OCI-LY7 (cell line): Measurements from ENCODE around the gene AK9. TPM values are rescaled to one million over a fixed set of nuclear protein-coding genes. Genes with fewer than 3 reads are reported as not detected.

ENCODE experiments used
- BruUV-seq: library from RNA; stranded (reverse); fragments of 400-500 nt; replicated peaks from 2 replicates; lab custom pipeline; 2021; lab: Mats Ljungman, UMichigan
- CTCF ChIA-PET: fragments of 300-600 bp; sonication (Branson Sonifier 250); formaldehyde crosslinking; loops from one replicate; lab custom pipeline; 2022; ENCODE audit warnings: antibody characterized with exemption; ENCODE audit not compliant: unreplicated experiment; lab: Charles Lee
- POLR2A ChIA-PET: fragments of 300-600 bp; sonication (Branson Sonifier 250); formaldehyde crosslinking; loops from one replicate; lab custom pipeline; 2022; ENCODE audit warnings: antibody characterized with exemption; lab: Charles Lee
- DNase-seq: peaks from one replicate; pipeline ENCODE4 v3.0.0-alpha.2; 2015; ENCODE audit warnings: low spot score
- H2AFZ ChIP-seq: fragments of 200-600 bp; sonication (generic), shearing (Covaris generic); 2 replicates; pipeline ENCODE4 v1.6.1; 2014; ENCODE audit warnings: mild to moderate bottlenecking, antibody characterized with exemption, low read length, moderate library complexity
- H3K27ac ChIP-seq: fragments of 200-600 bp; sonication (generic); 2 replicates; pipeline ENCODE4 v1.5.1; 2014; ENCODE audit warnings: mixed run types, low read depth, mild to moderate bottlenecking, moderate library complexity, low read length, inconsistent platforms; ENCODE audit not compliant: poor library complexity, severe bottlenecking
- H3K36me3 ChIP-seq: fragments of 200-600 bp; sonication (generic); 2 replicates; pipeline ENCODE4 v1.6.1; 2014; ENCODE audit warnings: mild to moderate bottlenecking, antibody characterized with exemption, low read length, moderate library complexity, mixed read lengths; ENCODE audit not compliant: insufficient read depth
- H3K4me1 ChIP-seq: fragments of 200-600 bp; sonication (generic); 2 replicates; pipeline ENCODE4 v1.5.1; 2014; ENCODE audit warnings: mild to moderate bottlenecking, low read length; ENCODE audit not compliant: insufficient read depth, poor library complexity, severe bottlenecking
- H3K4me2 ChIP-seq: fragments of 200-600 bp; sonication (generic); 2 replicates; pipeline ENCODE4 v1.6.1; 2014; ENCODE audit warnings: mild to moderate bottlenecking, low read length
- H3K4me3 ChIP-seq: fragments of 200-600 bp; sonication (generic); 2 replicates; pipeline ENCODE4 v1.5.1; 2014; ENCODE audit warnings: mild to moderate bottlenecking, low read depth, low read length; ENCODE audit not compliant: poor library complexity, severe bottlenecking
- H3K79me2 ChIP-seq: fragments of 200-600 bp; sonication (generic); 2 replicates; pipeline ENCODE4 v1.6.1; 2016; ENCODE audit warnings: low read depth, mild to moderate bottlenecking, low read length, moderate library complexity, mixed read lengths; ENCODE audit not compliant: insufficient read depth
- H3K9me2 ChIP-seq: fragments of 200-600 bp; sonication (generic); 2 replicates; pipeline ENCODE4 v1.6.1; 2016; ENCODE audit warnings: mild to moderate bottlenecking, low read length, mixed read lengths; ENCODE audit not compliant: insufficient read depth
- H3K9me3 ChIP-seq: fragments of 200-600 bp; sonication (generic); 2 replicates; pipeline ENCODE4 v1.6.1; 2014; ENCODE audit warnings: mild to moderate bottlenecking, mixed run types, low read length, mixed read lengths
- H4K20me1 ChIP-seq: fragments of 200-600 bp; sonication (generic); 2 replicates; pipeline ENCODE4 v1.6.1; 2014; ENCODE audit warnings: mild to moderate bottlenecking, antibody characterized with exemption, low read length, moderate library complexity, mixed read lengths; ENCODE audit not compliant: insufficient read depth
- EZH2phosphoT487 ChIP-seq: fragments of 200-600 bp; sonication (generic); IDR thresholded peaks from 2 replicates; pipeline ENCODE4 v1.6.1; 2018; ENCODE audit warnings: low read depth, borderline replicate concordance, mild to moderate bottlenecking, mixed run types, antibody characterized with exemption, low read length, moderate library complexity, mixed read lengths
- intact Hi-C: fragments of 100-400 bp; cut with micrococcal nuclease; formaldehyde crosslinking; loops from one replicate; pipeline ENCODE4 v1.10.0; 2022; ENCODE audit not compliant: unreplicated experiment
- total RNA-seq, 2 experiments: library from RNA; depleted of rRNA in 1 of 2; stranded (reverse); fragments of >200 nt in 1 of 2; shearing (Covaris generic) in 1 of 2; gene quantifications; 2 replicates each; pipeline ENCODE4 v1.2.3, GENCODE V29; 2014 to 2022
- TF ChIP-seq, protein P1 (sequence below): fragments of 200-600 bp; sonication (generic); conservative IDR thresholded peaks from 2 replicates; pipeline ENCODE4 v1.5.1; 2014; ENCODE audit warnings: mild to moderate bottlenecking, antibody characterized with exemption, low read length, moderate library complexity, mixed read lengths

Gene AK9
- total RNA-seq, 2 experiments from 2014 or later, result 4.9 to 6.7 TPM

DNA sequence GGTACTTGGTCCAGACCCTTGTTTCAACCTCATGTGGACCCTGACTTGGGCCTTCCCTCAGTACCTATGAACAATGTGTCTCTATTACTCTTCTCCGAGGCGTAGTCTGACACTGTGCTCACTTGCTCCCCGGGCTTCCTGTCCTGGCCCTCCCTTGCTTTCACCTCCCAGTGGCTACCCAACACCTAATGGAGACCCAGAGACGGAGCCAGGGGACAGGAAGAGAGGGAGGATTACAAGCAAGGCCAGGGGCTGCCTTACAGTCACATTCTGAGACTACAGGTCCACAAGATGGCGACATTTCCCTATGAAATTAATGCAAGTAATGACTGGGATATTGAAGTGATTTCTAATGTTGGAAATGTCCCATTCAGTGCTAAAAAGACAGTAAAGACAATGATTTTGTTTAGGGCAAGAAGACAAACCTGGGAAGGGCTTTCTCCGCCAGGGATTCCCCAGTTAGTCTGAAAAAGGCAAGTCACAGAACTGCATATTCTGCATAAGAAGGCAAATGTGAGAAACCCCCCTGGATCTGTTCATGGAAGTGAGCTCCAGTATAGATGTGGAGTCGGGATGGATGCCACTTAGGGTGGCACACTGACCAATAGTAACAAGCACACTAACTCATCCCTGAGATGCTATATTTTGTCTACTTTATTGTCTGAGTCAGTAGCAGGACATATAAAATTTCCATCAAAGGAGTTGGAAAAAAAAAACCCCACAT is 163.9 kb downstream of the AK9 start:
- no peaks in the 10 kb centered on the region for H4K20me1 ChIP-seq
- no peak overlapping the region for H3K4me3 ChIP-seq
- H3K27ac ChIP-seq, result no peak overlapping the region
- H3K9me2 ChIP-seq, result no peaks in the 10 kb centered on the region
- H3K4me1 ChIP-seq, result no peaks in the 10 kb centered on the region
- TF ChIP-seq, protein P1, sequence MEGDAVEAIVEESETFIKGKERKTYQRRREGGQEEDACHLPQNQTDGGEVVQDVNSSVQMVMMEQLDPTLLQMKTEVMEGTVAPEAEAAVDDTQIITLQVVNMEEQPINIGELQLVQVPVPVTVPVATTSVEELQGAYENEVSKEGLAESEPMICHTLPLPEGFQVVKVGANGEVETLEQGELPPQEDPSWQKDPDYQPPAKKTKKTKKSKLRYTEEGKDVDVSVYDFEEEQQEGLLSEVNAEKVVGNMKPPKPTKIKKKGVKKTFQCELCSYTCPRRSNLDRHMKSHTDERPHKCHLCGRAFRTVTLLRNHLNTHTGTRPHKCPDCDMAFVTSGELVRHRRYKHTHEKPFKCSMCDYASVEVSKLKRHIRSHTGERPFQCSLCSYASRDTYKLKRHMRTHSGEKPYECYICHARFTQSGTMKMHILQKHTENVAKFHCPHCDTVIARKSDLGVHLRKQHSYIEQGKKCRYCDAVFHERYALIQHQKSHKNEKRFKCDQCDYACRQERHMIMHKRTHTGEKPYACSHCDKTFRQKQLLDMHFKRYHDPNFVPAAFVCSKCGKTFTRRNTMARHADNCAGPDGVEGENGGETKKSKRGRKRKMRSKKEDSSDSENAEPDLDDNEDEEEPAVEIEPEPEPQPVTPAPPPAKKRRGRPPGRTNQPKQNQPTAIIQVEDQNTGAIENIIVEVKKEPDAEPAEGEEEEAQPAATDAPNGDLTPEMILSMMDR, result peak; percentile 87
- no peak for TF ChIP-seq EZH2phosphoT487
- H3K4me2 ChIP-seq, result no peak overlapping the region
- no peaks in the 10 kb centered on the region for H3K79me2 ChIP-seq
- peak overlapping the region; percentile 24 for H2AFZ ChIP-seq
- H3K36me3 ChIP-seq, result no peaks in the 10 kb centered on the region
- CTCF ChIA-PET, result interaction anchor here (1.6 kb wide), 1 partner anchor 513 kb away, joined by 3 read pairs; no protein-coding TSS in a partner anchor
- intact Hi-C loops, result loop anchor here (1.0 to 5.0 kb wide), 4 partner anchors 165 to 865 kb away; partner anchors contain the start of genes AK9 and FIG4
- POLR2A ChIA-PET, result interaction anchor here (0.7 to 1.0 kb wide), 2 partner anchors 19 to 130 kb away, joined by 3 to 4 read pairs; no protein-coding TSS in a partner anchor
- H3K9me3 ChIP-seq, result peaks cover 6% of the 10 kb centered on the region; the same call in 1 of the 2 replicates
- DNase-seq, result peak; percentile 76
- BruUV-seq, result no TSS peak

GRCh38 chr6:109524129-109524528 is 166.9 kb downstream of the AK9 start:
- no TSS peak for BruUV-seq
- CTCF ChIA-PET, result no interaction called here
- no peaks in the 10 kb centered on the region for H3K79me2 ChIP-seq
- intact Hi-C loops, result no loop called here
- no peak for DNase-seq
- H3K9me3 ChIP-seq, result peaks cover 6% of the 10 kb centered on the region; the same call in 1 of the 2 replicates
- H3K9me2 ChIP-seq, result no peaks in the 10 kb centered on the region
- no peak overlapping the region for H2AFZ ChIP-seq
- no peak overlapping the region for H3K4me3 ChIP-seq
- H3K4me2 ChIP-seq, result no peak overlapping the region
- no peak for TF ChIP-seq EZH2phosphoT487
- TF ChIP-seq, protein P1, result no peak
- POLR2A ChIA-PET, result no interaction called here
- no peaks in the 10 kb centered on the region for H4K20me1 ChIP-seq
- H3K4me1 ChIP-seq, result no peaks in the 10 kb centered on the region
- no peak overlapping the region for H3K27ac ChIP-seq
- H3K36me3 ChIP-seq, result no peaks in the 10 kb centered on the region

DNA sequence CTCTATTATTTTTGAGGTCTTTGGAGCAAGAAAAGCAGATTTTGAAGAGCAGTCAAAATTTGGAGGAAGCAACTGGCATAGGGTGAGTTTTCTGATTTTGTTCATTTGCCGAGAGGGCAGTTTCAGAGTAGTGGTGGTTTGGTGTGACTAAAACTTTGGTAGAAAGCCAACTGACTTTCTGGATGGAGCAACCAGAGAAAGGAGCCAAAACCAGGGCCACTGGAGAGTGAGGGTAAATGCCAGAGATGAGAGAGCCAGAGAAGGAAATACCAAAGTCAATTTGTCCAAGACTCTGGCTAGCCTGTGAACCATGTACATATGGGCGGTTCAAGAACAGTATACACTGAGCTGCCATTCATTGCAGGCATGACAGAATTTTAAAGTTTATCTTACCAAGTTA is 167.5 kb downstream of the AK9 start:
- no peaks in the 10 kb centered on the region for H3K79me2 ChIP-seq
- TF ChIP-seq EZH2phosphoT487, result no peak
- TF ChIP-seq, protein P1, result no peak
- no peak for DNase-seq
- ChIA-PET POLR2A (no interaction called here), CTCF (no interaction called here)
- H3K4me3 ChIP-seq, result no peak overlapping the region
- no TSS peak for BruUV-seq
- H3K4me2 ChIP-seq, result no peak overlapping the region
- no peaks in the 10 kb centered on the region for H4K20me1 ChIP-seq
- intact Hi-C loops, result no loop called here
- H3K4me1 ChIP-seq, result no peaks in the 10 kb centered on the region
- H3K9me3 ChIP-seq, result peaks cover 6% of the 10 kb centered on the region; the same call in 1 of the 2 replicates
- H3K27ac ChIP-seq, result no peak overlapping the region
- no peaks in the 10 kb centered on the region for H3K9me2 ChIP-seq
- H2AFZ ChIP-seq, result no peak overlapping the region
- no peaks in the 10 kb centered on the region for H3K36me3 ChIP-seq
